ENCODE results near the gene NUDT21. TPM values are rescaled to one million over a fixed set of nuclear protein-coding genes. Genes with fewer than 3 reads are reported as not detected.

The NUDT21 gene
- polyA plus RNA-seq, 3 donors: 33.0 to 65.0 (median 55.9) TPM

DNA sequence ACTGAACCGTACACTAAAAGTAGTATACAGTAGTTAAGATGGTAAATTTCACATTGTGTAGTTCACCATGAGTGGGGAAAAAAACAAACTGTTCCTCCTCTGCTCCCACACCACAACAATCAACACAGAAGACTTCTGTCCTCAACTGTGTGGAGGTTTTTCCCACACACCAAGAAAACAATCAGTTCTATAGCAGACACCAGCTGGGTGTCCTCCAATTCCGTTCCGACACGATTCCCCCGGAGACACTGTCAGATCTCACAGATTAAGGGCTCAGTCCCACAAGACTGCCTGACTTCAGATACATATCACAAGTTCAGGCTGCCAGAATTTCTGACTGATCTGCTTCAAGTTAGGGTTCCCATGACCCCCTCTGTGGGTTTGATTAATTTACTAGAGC, 36.9 kb upstream of the NUDT21 start:
- intact Hi-C loops (cut with micrococcal nuclease): no loop called here
- H3K4me3 Mint-ChIP-seq: no peak overlapping the region
- Histone ChIP-seq H3K9me3 (replicated peaks in 1 of 2; ENCODE audit: control insufficient read depth in 1 of 2, insufficient read depth in 1 of 2, low read length in 2 of 2) (no peaks in the 10 kb centered on the region), H3K9ac (ENCODE audit: insufficient read depth, low read length, poor library complexity, severe bottlenecking) (no peak overlapping the region), H3K79me2 (ENCODE audit: insufficient read depth, low read length) (no peaks in the 10 kb centered on the region), H3K4me3 (replicated peaks in 1 of 3; ENCODE audit: low read depth in 2 of 3, low read length in 3 of 3) (no peak overlapping the region), H2AFZ (ENCODE audit: insufficient read depth, low read depth, low read length, poor library complexity, severe bottlenecking) (no peak overlapping the region), H3K4me1 (ENCODE audit: control insufficient read depth in 1 of 2, insufficient read depth in 2 of 2, low read length in 2 of 2) (no peaks in the 10 kb centered on the region), H4K20me1 (ENCODE audit: insufficient read depth, low read length) (no peaks in the 10 kb centered on the region), H3K27me3 (ENCODE audit: control insufficient read depth in 2 of 2, insufficient read depth in 2 of 2, low read length in 2 of 2) (no peaks in the 10 kb centered on the region), H3K4me2 (replicated peaks; ENCODE audit: extremely low read depth, low read length, poor library complexity, severe bottlenecking) (no peak overlapping the region), H3K36me3 (replicated peaks in 1 of 2; ENCODE audit: control insufficient read depth in 1 of 2, insufficient read depth in 2 of 2, low read length in 2 of 2) (peaks cover 25 to 34% of the 10 kb centered on the region in 2 donors), H3K27ac (ENCODE audit: low read depth in 1 of 2, low read length in 2 of 2) (no peak overlapping the region)
- H3K27ac Mint-ChIP-seq: peak overlapping the region in 1 of 7 donors; percentile 1
- TF ChIP-seq, protein P1, sequence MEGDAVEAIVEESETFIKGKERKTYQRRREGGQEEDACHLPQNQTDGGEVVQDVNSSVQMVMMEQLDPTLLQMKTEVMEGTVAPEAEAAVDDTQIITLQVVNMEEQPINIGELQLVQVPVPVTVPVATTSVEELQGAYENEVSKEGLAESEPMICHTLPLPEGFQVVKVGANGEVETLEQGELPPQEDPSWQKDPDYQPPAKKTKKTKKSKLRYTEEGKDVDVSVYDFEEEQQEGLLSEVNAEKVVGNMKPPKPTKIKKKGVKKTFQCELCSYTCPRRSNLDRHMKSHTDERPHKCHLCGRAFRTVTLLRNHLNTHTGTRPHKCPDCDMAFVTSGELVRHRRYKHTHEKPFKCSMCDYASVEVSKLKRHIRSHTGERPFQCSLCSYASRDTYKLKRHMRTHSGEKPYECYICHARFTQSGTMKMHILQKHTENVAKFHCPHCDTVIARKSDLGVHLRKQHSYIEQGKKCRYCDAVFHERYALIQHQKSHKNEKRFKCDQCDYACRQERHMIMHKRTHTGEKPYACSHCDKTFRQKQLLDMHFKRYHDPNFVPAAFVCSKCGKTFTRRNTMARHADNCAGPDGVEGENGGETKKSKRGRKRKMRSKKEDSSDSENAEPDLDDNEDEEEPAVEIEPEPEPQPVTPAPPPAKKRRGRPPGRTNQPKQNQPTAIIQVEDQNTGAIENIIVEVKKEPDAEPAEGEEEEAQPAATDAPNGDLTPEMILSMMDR (IDR thresholded peaks at IDR 0.05): no peak
- DNase-seq: no peak
- 93% methylated on average over 4 of the region's 5 CpGs for WGBS (ENCODE audit: insufficient coverage)
- peaks cover 0 to 4% (median 4%) of the 10 kb centered on the region in 7 donors for H3K9me3 Mint-ChIP-seq
- no peaks in the 10 kb centered on the region for H3K4me1 Mint-ChIP-seq
- peaks cover 36% of the 10 kb centered on the region in 2 donors for H3K36me3 Mint-ChIP-seq
- H3K27me3 Mint-ChIP-seq (ENCODE audit: low read depth in 3 of 3): peaks cover 0 to 4% (median 0%) of the 10 kb centered on the region in 3 donors

DNA sequence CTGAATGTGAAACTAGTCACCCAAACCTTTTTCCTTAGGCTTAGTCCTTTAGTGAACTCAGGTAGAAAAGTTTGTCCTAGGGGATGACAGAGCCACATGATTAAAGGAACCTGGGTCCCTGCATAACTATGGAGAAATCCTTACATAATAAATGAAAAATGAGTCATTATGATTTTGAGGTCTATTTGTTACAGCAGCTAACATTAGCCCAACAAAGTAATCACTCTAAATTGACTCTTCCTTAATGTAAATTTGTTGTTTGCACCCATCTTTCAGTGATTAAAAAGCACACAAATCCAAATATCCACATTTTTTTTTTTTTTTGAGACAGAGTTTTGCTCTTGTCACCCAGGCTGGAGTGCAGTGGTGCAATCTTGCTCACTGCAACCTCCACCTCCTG, 32.3 kb upstream of the NUDT21 start:
- no peak overlapping the region for H3K9ac ChIP-seq (ENCODE audit: insufficient read depth, low read length, poor library complexity, severe bottlenecking)
- H3K9me3 ChIP-seq (replicated peaks in 1 of 2; ENCODE audit: control insufficient read depth in 1 of 2, insufficient read depth in 1 of 2, low read length in 2 of 2): no peaks in the 10 kb centered on the region
- DNase-seq: no peak
- H3K4me1 ChIP-seq (ENCODE audit: control insufficient read depth in 1 of 2, insufficient read depth in 2 of 2, low read length in 2 of 2): no peaks in the 10 kb centered on the region
- peaks cover under 1% of the 10 kb centered on the region for H3K4me1 Mint-ChIP-seq
- peaks cover 45 to 70% of the 10 kb centered on the region in 2 donors for H3K36me3 ChIP-seq (replicated peaks in 1 of 2; ENCODE audit: control insufficient read depth in 1 of 2, insufficient read depth in 2 of 2, low read length in 2 of 2)
- no peak overlapping the region for H3K27ac ChIP-seq (ENCODE audit: low read depth in 1 of 2, low read length in 2 of 2)
- no peak overlapping the region for H3K4me2 ChIP-seq (replicated peaks; ENCODE audit: extremely low read depth, low read length, poor library complexity, severe bottlenecking)
- H2AFZ ChIP-seq (ENCODE audit: insufficient read depth, low read depth, low read length, poor library complexity, severe bottlenecking): no peak overlapping the region
- TF ChIP-seq, protein P1 (IDR thresholded peaks at IDR 0.05): no peak
- H4K20me1 ChIP-seq (ENCODE audit: insufficient read depth, low read length): no peaks in the 10 kb centered on the region
- peaks cover 0 to 4% (median 4%) of the 10 kb centered on the region in 7 donors for H3K9me3 Mint-ChIP-seq
- H3K4me3 ChIP-seq (replicated peaks in 1 of 3; ENCODE audit: low read depth in 2 of 3, low read length in 3 of 3): no peak overlapping the region
- H3K4me3 Mint-ChIP-seq: no peak overlapping the region
- peaks cover 0 to 1% (median 0%) of the 10 kb centered on the region in 3 donors for H3K27me3 Mint-ChIP-seq (ENCODE audit: low read depth in 3 of 3)
- intact Hi-C loops (cut with micrococcal nuclease): no loop called here
- peaks cover 45 to 51% of the 10 kb centered on the region in 2 donors for H3K36me3 Mint-ChIP-seq
- H3K27ac Mint-ChIP-seq: peak overlapping the region in 1 of 7 donors; percentile 61
- H3K27me3 ChIP-seq (ENCODE audit: control insufficient read depth in 2 of 2, insufficient read depth in 2 of 2, low read length in 2 of 2): no peaks in the 10 kb centered on the region
- H3K79me2 ChIP-seq (ENCODE audit: insufficient read depth, low read length): no peaks in the 10 kb centered on the region
